Adrenal gland (tissue), 12 donors: ENCODE results near the gene NUP62. TPM values are rescaled to one million over a fixed set of nuclear protein-coding genes. Genes with fewer than 3 reads are reported as not detected.
"Not testable (repeated sequence)": the region's sequence is repeated elsewhere in the genome, so short reads cannot be mapped to it uniquely, and the experiment has no call there.

Experiments
- DNase-seq, 7 donors: peaks; one replicate each; pipeline ENCODE4 v3.0.0-alpha.2; 2019 to 2020
- H3K27ac ChIP-seq, 5 donors: fragments of 200-600 bp; sonication (generic) in 4 of 5; 1 replicate in 3 of 5; 2 replicates in 2 of 5; pipeline versions ENCODE4 v1.5.1 to v1.8.0; 2016 to 2020; ENCODE audit warnings: mild to moderate bottlenecking in 1 of 5
- H3K27me3 ChIP-seq: fragments of 200-600 bp; 2 replicates; pipeline ENCODE4 v1.8.0; 2021
- H3K36me3 ChIP-seq, 2 donors: fragments of 200-600 bp; replicated peaks in 1 of 2; 1 replicate in 1 of 2; 2 replicates in 1 of 2; pipeline versions ENCODE4 v1.5.1 to v1.8.0; 2018 to 2022
- H3K4me1 ChIP-seq, 2 donors: fragments of 200-600 bp; replicated peaks in 1 of 2; 1 replicate in 1 of 2; 2 replicates in 1 of 2; pipeline versions ENCODE4 v1.5.1 to v1.8.0; 2018 to 2021
- H3K4me3 ChIP-seq, 4 donors: fragments of 200-600 bp; sonication (generic) in 3 of 4; one replicate each; pipeline ENCODE4 v1.5.1; 2016 to 2018
- H3K9me3 ChIP-seq, 3 donors: fragments of 200-600 bp; sonication (generic) in 1 of 3; replicated peaks in 1 of 3; 1 replicate in 2 of 3; 2 replicates in 1 of 3; pipeline versions ENCODE4 v1.5.1 to v1.8.0; 2016 to 2021
- POLR2A ChIP-seq, 2 donors: fragments of 450-650 bp; IDR thresholded peaks; one replicate each; pipeline ENCODE4 v1.6.1; 2017; ENCODE audit warnings: antibody characterized with exemption in 2 of 2, mild to moderate bottlenecking in 2 of 2, moderate library complexity in 1 of 2
- WGBS, 4 donors: extraction: QIAGEN DNeasy Blood & Tissue Kit in 2 of 4; methylation state at CpG; one replicate each; pipeline versions ENCODE4 v1.1.5 to v1.1.7; 2013 to 2017; 5-methylcytosine and 5-hydroxymethylcytosine counted together
- intact Hi-C, 2 donors: fragments of 100-400 bp; cut with DNase I; formaldehyde crosslinking; loops; one replicate each; pipeline versions ENCODE4 v1.14.1 to v1.15.0; 2022 to 2023
- polyA plus RNA-seq, 3 donors: library from polyadenylated mRNA; stranded (reverse); fragments of 200-250 nt in 2 of 3; fragments of 350-450 nt in 1 of 3; fragmentation: Illumina TruSeq in 1 of 3; extraction: RNeasy Lipid Tissue Mini Kit (QIAGEN cat#74804) in 1 of 3; gene quantifications; one replicate each; pipeline ENCODE4 v1.2.3, GENCODE V29; 2013 to 2014
- total RNA-seq, 9 donors: library from RNA; depleted of rRNA in 4 of 9; stranded (reverse); fragments of >200 nt in 4 of 9; fragments of 120-200 nt in 1 of 9; fragmentation: NEBNext Ultra II Directional in 1 of 9; extraction: Animal tissue kit (Norgen Biotek cat#: 25700) in 1 of 9; gene quantifications; one replicate each; pipeline versions ENCODE4 v1.1.0 to v1.2.4, GENCODE V29; 2013 to 2023
- TF ChIP-seq, protein P1 (sequence below), 6 experiments: fragments of 450-650 bp in 4 of 6; fragments of 200-600 bp in 2 of 6; sonication (generic) in 1 of 6; IDR thresholded peaks; 1 replicate in 5 of 6; 2 replicates in 1 of 6; pipeline versions ENCODE4 v1.5.1 to v1.8.0; 2016 to 2021; ENCODE audit warnings: antibody characterized with exemption in 6 of 6, mild to moderate bottlenecking in 2 of 6, moderate library complexity in 1 of 6
- donor health status: healthy with polysubstance abuse.
- donor health status: Bipolar disorder and iron deficiency.
- donor health status: DM: yes; HTN: yes; CAD: no.
- donor health status: DM: no; HTN: no; CAD: no.
- donor health status: DM: no; HTN: no; CAD: no.
- donor health status: DM: yes; HTN: yes; CAD: no.

The NUP62 gene
- total and polyA plus RNA-seq, 12 donors: 26.4 to 71.8 (median 48.3) TPM

DNA sequence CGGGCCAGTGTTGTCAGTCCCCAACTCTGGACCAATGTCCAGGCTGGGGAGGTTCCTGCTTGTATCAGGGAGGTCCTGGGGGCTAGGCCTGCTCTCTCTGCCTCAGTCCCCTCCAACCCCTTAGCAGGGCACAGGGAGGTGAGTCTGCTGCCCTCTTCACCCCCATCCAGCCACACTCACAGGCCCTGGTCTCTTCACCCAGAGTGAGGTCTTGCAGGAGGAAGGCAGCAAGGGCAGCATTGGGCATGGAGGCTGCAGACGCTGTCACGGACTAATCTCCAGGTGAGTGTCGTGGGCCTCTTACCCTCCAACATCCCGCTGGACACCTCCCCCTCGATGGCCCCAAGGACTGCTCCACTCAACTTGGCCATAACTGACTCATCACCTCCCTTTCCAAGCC is 43.5 kb upstream of the NUP62 start:
- WGBS, 4 donors: 79 to 93% (median 83%) methylated on average over 3 to 6 of the region's 6 CpGs
- DNase-seq: no peak
- Histone ChIP-seq H3K9me3 (no peaks in the 10 kb centered on the region), H3K27me3 (no peaks in the 10 kb centered on the region), H3K36me3 (no peaks in the 10 kb centered on the region), H3K4me1 (peaks cover 7 to 9% of the 10 kb centered on the region in 2 donors), H3K27ac (no peak overlapping the region), H3K4me3 (no peak overlapping the region)
- TF ChIP-seq, protein P1, sequence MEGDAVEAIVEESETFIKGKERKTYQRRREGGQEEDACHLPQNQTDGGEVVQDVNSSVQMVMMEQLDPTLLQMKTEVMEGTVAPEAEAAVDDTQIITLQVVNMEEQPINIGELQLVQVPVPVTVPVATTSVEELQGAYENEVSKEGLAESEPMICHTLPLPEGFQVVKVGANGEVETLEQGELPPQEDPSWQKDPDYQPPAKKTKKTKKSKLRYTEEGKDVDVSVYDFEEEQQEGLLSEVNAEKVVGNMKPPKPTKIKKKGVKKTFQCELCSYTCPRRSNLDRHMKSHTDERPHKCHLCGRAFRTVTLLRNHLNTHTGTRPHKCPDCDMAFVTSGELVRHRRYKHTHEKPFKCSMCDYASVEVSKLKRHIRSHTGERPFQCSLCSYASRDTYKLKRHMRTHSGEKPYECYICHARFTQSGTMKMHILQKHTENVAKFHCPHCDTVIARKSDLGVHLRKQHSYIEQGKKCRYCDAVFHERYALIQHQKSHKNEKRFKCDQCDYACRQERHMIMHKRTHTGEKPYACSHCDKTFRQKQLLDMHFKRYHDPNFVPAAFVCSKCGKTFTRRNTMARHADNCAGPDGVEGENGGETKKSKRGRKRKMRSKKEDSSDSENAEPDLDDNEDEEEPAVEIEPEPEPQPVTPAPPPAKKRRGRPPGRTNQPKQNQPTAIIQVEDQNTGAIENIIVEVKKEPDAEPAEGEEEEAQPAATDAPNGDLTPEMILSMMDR (IDR thresholded peaks at IDR 0.05): no peak
- TF ChIP-seq POLR2A (IDR thresholded peaks at IDR 0.05): no peak
- intact Hi-C loops: no loop called here

- DNase-seq: peak; percentile 56 to 74 (median 67)
- H3K4me1 ChIP-seq: peaks cover 7 to 9% of the 10 kb centered on the region in 2 donors
- WGBS, 4 donors: 37 to 43% (median 40%) methylated on average over 7 to 12 of the region's 12 CpGs; no CpG with 5 or more reads in 1 of the 4 donors
- H3K9me3 ChIP-seq: no peaks in the 10 kb centered on the region
- H3K27me3 ChIP-seq: no peaks in the 10 kb centered on the region
- no peak for TF ChIP-seq POLR2A (IDR thresholded peaks at IDR 0.05)
- TF ChIP-seq, protein P1 (IDR thresholded peaks at IDR 0.05): peak in 2 of 6 experiments; percentile 13 to 22
- H3K4me3 ChIP-seq: no peak overlapping the region
- no peaks in the 10 kb centered on the region for H3K36me3 ChIP-seq
- no peak overlapping the region for H3K27ac ChIP-seq
- intact Hi-C loops: no loop called here
Measured at GRCh38 chr19:49971991-49972411, 42.7 kb upstream of the NUP62 start.

DNA sequence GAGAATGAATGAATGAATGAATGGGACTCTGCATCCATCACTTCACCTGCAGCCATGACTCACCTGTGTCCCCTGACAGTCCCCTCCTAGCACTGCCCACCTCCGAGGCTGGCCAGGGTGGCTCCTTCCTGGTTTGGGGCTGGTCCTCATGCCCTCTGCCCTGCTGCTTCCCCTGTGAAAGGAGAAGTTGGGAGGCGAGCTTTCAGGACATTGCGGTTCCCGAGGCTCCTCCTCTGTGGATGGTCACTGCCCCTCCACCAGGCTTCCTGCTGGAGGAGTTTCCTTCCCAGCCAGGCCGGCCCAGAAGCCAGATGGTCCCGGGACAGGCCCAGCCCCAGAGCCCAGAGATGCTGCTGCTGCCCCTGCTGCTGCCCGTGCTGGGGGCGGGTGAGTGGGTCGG is 40.1 kb upstream of the NUP62 start:
- intact Hi-C loops, H3K4me1 ChIP-seq, H3K36me3 ChIP-seq, H3K4me3 ChIP-seq, H3K27me3 ChIP-seq, H3K9me3 ChIP-seq: not testable (repeated sequence)
- peak in 2 of 7 donors; percentile 30 to 37 for DNase-seq
- peak overlapping the region in 1 of 5 donors; percentile 31 for H3K27ac ChIP-seq
- 50 to 52% methylated on average over 4 of the region's 9 CpGs; no CpG with 5 or more reads in 2 of the 4 donors for WGBS, 4 donors

- H3K9me3 ChIP-seq: no peaks in the 10 kb centered on the region
- H3K4me1 ChIP-seq: peaks cover 7 to 9% of the 10 kb centered on the region in 2 donors
- H3K4me3 ChIP-seq: no peak overlapping the region
- peak in 3 of 7 donors; percentile 18 to 32 (median 31) for DNase-seq
- TF ChIP-seq, protein P1 (IDR thresholded peaks at IDR 0.05): no peak
- H3K36me3 ChIP-seq: no peaks in the 10 kb centered on the region
- peak overlapping the region in 1 of 5 donors; percentile 31 for H3K27ac ChIP-seq
- intact Hi-C loops: no loop called here
- no peaks in the 10 kb centered on the region for H3K27me3 ChIP-seq
- WGBS, 4 donors: 46 to 74% (median 66%) methylated on average over 5 of the region's 5 CpGs
Measured at GRCh38 chr19:49968279-49968922, 39.1 kb upstream of the NUP62 start.

DNA sequence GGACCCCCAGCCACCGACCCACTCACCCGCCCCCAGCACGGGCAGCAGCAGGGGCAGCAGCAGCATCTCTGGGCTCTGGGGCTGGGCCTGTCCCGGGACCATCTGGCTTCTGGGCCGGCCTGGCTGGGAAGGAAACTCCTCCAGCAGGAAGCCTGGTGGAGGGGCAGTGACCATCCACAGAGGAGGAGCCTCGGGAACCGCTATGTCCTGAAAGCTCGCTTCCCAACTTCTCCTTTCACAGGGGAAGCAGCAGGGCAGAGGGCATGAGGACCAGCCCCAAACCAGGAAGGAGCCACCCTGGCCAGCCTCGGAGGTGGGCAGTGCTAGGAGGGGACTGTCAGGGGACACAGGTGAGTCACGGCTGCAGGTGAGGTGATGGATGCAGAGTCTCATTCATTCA is 31.7 kb upstream of the NUP62 start, which contains the start of gene SIGLEC11:
Gene SIGLEC11 (minus strand): TSS at position 193 of the 400 bp plus-strand sequence. CDS start 91 bp downstream, at position 102.
- peaks cover 6 to 19% of the 10 kb centered on the region in 2 donors for H3K4me1 ChIP-seq
- H3K9me3 ChIP-seq, H3K4me3 ChIP-seq, H3K36me3 ChIP-seq, H3K27ac ChIP-seq, H3K27me3 ChIP-seq, intact Hi-C loops: not testable (repeated sequence)
- DNase-seq: peak in 1 of 7 donors; percentile 10
- WGBS, 4 donors: 60 to 80% (median 72%) methylated on average over 2 to 5 of the region's 10 CpGs

GRCh38 chr19:49959892-49960291 is 30.6 kb upstream of the NUP62 start:
- H3K36me3 ChIP-seq, H3K9me3 ChIP-seq, DNase-seq, H3K27me3 ChIP-seq, intact Hi-C loops, H3K27ac ChIP-seq, H3K4me3 ChIP-seq: not testable (repeated sequence)
- H3K4me1 ChIP-seq: peaks cover 16 to 30% of the 10 kb centered on the region in 2 donors
- 51% methylated on average over 2 of the region's 12 CpGs; no CpG with 5 or more reads in 3 of the 4 donors for WGBS, 4 donors

GRCh38 chr19:49958596-49958995 is 29.3 kb upstream of the NUP62 start:
- H3K36me3 ChIP-seq, H3K27me3 ChIP-seq, intact Hi-C loops, H3K4me3 ChIP-seq, H3K9me3 ChIP-seq: not testable (repeated sequence)
- peak in 1 of 7 donors; percentile 15 for DNase-seq
- Histone ChIP-seq H3K4me1 (peaks cover 29 to 43% of the 10 kb centered on the region in 2 donors), H3K27ac (peak overlapping the region in 1 of 5 donors; percentile 70)
- WGBS, 4 donors: 49 to 69% (median 64%) methylated on average over 6 to 13 of the region's 13 CpGs
